Upper lobe of left lung (tissue), 6 donors: ENCODE measurements around the gene CKS2. TPM values are rescaled to one million over a fixed set of nuclear protein-coding genes. Genes with fewer than 3 reads are reported as not detected.
"Not testable (repeated sequence)": the region's sequence is repeated elsewhere in the genome, so short reads cannot be mapped to it uniquely, and the experiment has no call there.

ENCODE experiments used
- ATAC-seq, 2 donors: fragments of 200-7000 bp; cut with Tn5 transposase; one replicate each; pipeline ENCODE4 v1.9.1; 2022; ENCODE audit warnings: mild to moderate bottlenecking in 2 of 2, moderate library complexity in 2 of 2; ENCODE audit not compliant: low FRiP score in 2 of 2
- DNase-seq, 2 donors: peaks; one replicate each; pipeline ENCODE4 v3.0.0-alpha.2; 2019 to 2020
- H3K27ac ChIP-seq, 4 donors: fragments of 200-600 bp; sonication (generic); one replicate each; pipeline ENCODE4 v1.5.1; 2016 to 2019
- H3K27me3 ChIP-seq, 4 donors: fragments of 200-600 bp; sonication (generic); one replicate each; pipeline ENCODE4 v1.5.1; 2017 to 2019
- H3K36me3 ChIP-seq, 4 donors: fragments of 200-600 bp; sonication (generic); one replicate each; pipeline ENCODE4 v1.5.1; 2016 to 2019
- H3K4me1 ChIP-seq, 4 donors: fragments of 200-600 bp; sonication (generic); one replicate each; pipeline ENCODE4 v1.5.1; 2018 to 2019
- H3K4me3 ChIP-seq, 4 donors: fragments of 200-600 bp; sonication (generic); one replicate each; pipeline ENCODE4 v1.5.1; 2017 to 2019; ENCODE audit warnings: mild to moderate bottlenecking in 2 of 4, moderate library complexity in 1 of 4
- H3K9me3 ChIP-seq, 4 donors: fragments of 200-600 bp; sonication (generic); one replicate each; pipeline ENCODE4 v1.5.1; 2018 to 2019
- CTCF ChIP-seq, 6 experiments: fragments of 450-650 bp in 4 of 6; fragments of 200-600 bp in 2 of 6; sonication (generic) in 2 of 6; IDR thresholded peaks; one replicate each; pipeline ENCODE4 v1.5.1; 2016 to 2019; ENCODE audit warnings: antibody characterized with exemption in 6 of 6
- EP300 ChIP-seq, 4 donors: sonication (generic); formaldehyde crosslinking; IDR thresholded peaks; one replicate each; pipeline ENCODE4 v1.5.1; 2017; ENCODE audit warnings: antibody characterized with exemption in 4 of 4, control low read depth in 2 of 4
- POLR2A ChIP-seq, 4 donors: fragments of 450-650 bp; IDR thresholded peaks; one replicate each; pipeline ENCODE4 v1.5.1; 2016 to 2017; ENCODE audit warnings: antibody characterized with exemption in 4 of 4, mild to moderate bottlenecking in 2 of 4
- POLR2AphosphoS5 ChIP-seq, 2 donors: sonication (generic); formaldehyde crosslinking; IDR thresholded peaks; one replicate each; pipeline ENCODE4 v1.5.1; 2017; ENCODE audit warnings: antibody characterized with exemption in 2 of 2
- WGBS, 2 donors: methylation state at CpG; one replicate each; pipeline ENCODE4 v1.1.5; 2017 to 2018; 5-methylcytosine and 5-hydroxymethylcytosine counted together
- total RNA-seq, 6 donors: library from RNA; depleted of rRNA in 4 of 6; stranded (reverse); fragments of >200 nt in 4 of 6; gene quantifications; one replicate each; pipeline versions ENCODE4 v1.1.0 to v1.2.1, GENCODE V29; 2016 to 2021
- donor health status: DM: no; HTN: no; CAD: no; lungs with moderate emphysema.
- donor health status: DM: no; HTN: yes; CAD: no; lungs with severe emphysema.

CKS2 gene
- total RNA-seq, 6 donors from 2014 or later: 13.0 to 107 (median 22.7) TPM

GRCh38 chr9:89342213-89342612 is 31.2 kb downstream of the CKS2 start:
- H3K27me3 ChIP-seq: no peaks in the 10 kb centered on the region
- no peak overlapping the region for H3K27ac ChIP-seq
- peaks cover 18 to 99% (median 68%) of the 10 kb centered on the region in 4 donors for H3K36me3 ChIP-seq
- WGBS, 2 donors: 95 to 96% methylated on average over 6 of the region's 6 CpGs
- DNase-seq (no peak), ATAC-seq (no peak)
- H3K4me3 ChIP-seq: no peak overlapping the region
- no peaks in the 10 kb centered on the region for H3K9me3 ChIP-seq
- TF ChIP-seq POLR2AphosphoS5 (IDR thresholded peaks at IDR 0.05): no peak
- TF ChIP-seq CTCF (IDR thresholded peaks at IDR 0.05): no peak
- no peak for TF ChIP-seq EP300 (IDR thresholded peaks at IDR 0.05)
- TF ChIP-seq POLR2A (IDR thresholded peaks at IDR 0.05): no peak
- H3K4me1 ChIP-seq: no peaks in the 10 kb centered on the region

GRCh38 chr9:89342948-89343347 is 32.0 kb downstream of the CKS2 start:
- H3K4me3 ChIP-seq: no peak overlapping the region
- no peaks in the 10 kb centered on the region for H3K4me1 ChIP-seq
- no peak overlapping the region for H3K27ac ChIP-seq
- TF ChIP-seq POLR2AphosphoS5 (IDR thresholded peaks at IDR 0.05): no peak
- no peak for TF ChIP-seq EP300 (IDR thresholded peaks at IDR 0.05)
- no peak for TF ChIP-seq POLR2A (IDR thresholded peaks at IDR 0.05)
- no peak for TF ChIP-seq CTCF (IDR thresholded peaks at IDR 0.05)
- WGBS, 2 donors: 97 to 100% methylated on average over 1 of the region's 1 CpG
- DNase-seq (no peak), ATAC-seq (no peak)
- H3K36me3 ChIP-seq: peaks cover 22 to 99% (median 70%) of the 10 kb centered on the region in 4 donors
- H3K27me3 ChIP-seq: no peaks in the 10 kb centered on the region
- no peaks in the 10 kb centered on the region for H3K9me3 ChIP-seq

- H3K9me3 ChIP-seq, H3K4me1 ChIP-seq, H3K4me3 ChIP-seq, DNase-seq, H3K27ac ChIP-seq, H3K27me3 ChIP-seq, ATAC-seq: not testable (repeated sequence)
- 92 to 96% methylated on average over 7 of the region's 7 CpGs for WGBS, 2 donors
- peaks cover 31 to 99% (median 72%) of the 10 kb centered on the region in 4 donors for H3K36me3 ChIP-seq
Observed at GRCh38 chr9:89343812-89344211, 32.8 kb downstream of the CKS2 start.

GRCh38 chr9:89345476-89345875 is 34.5 kb downstream of the CKS2 start:
- no peak overlapping the region for H3K27ac ChIP-seq
- ATAC-seq (no peak), DNase-seq (no peak)
- H3K4me3 ChIP-seq: no peak overlapping the region
- no peaks in the 10 kb centered on the region for H3K4me1 ChIP-seq
- no peak for TF ChIP-seq EP300 (IDR thresholded peaks at IDR 0.05)
- no peak for TF ChIP-seq POLR2A (IDR thresholded peaks at IDR 0.05)
- TF ChIP-seq CTCF (IDR thresholded peaks at IDR 0.05): no peak
- no peak for TF ChIP-seq POLR2AphosphoS5 (IDR thresholded peaks at IDR 0.05)
- no peaks in the 10 kb centered on the region for H3K27me3 ChIP-seq
- no peaks in the 10 kb centered on the region for H3K9me3 ChIP-seq
- H3K36me3 ChIP-seq: peaks cover 37 to 99% (median 76%) of the 10 kb centered on the region in 4 donors
- WGBS, 2 donors: 93 to 94% methylated on average over 5 of the region's 5 CpGs

GRCh38 chr9:89346696-89347095 is 35.7 kb downstream of the CKS2 start:
- H3K9me3 ChIP-seq: no peaks in the 10 kb centered on the region
- peaks cover 41 to 100% (median 79%) of the 10 kb centered on the region in 4 donors for H3K36me3 ChIP-seq
- no peaks in the 10 kb centered on the region for H3K27me3 ChIP-seq
- ATAC-seq (no peak), DNase-seq (no peak)
- WGBS, 2 donors: 83 to 84% methylated on average over 9 of the region's 9 CpGs
- no peak overlapping the region for H3K27ac ChIP-seq
- peaks cover 0 to 5% (median 2%) of the 10 kb centered on the region in 4 donors for H3K4me1 ChIP-seq
- no peak overlapping the region for H3K4me3 ChIP-seq
- TF ChIP-seq EP300 (IDR thresholded peaks at IDR 0.05): no peak
- TF ChIP-seq POLR2AphosphoS5 (IDR thresholded peaks at IDR 0.05): no peak

- 84 to 90% methylated on average over 5 of the region's 5 CpGs for WGBS, 2 donors
- peaks cover 38 to 100% (median 75%) of the 10 kb centered on the region in 4 donors for H3K36me3 ChIP-seq
- TF ChIP-seq EP300 (IDR thresholded peaks at IDR 0.05) (no peak), POLR2AphosphoS5 (IDR thresholded peaks at IDR 0.05) (no peak), POLR2A (IDR thresholded peaks at IDR 0.05) (no peak), CTCF (IDR thresholded peaks at IDR 0.05) (no peak)
Observed at GRCh38 chr9:89347651-89348050, 36.7 kb downstream of the CKS2 start.

More at GRCh38 chr9:89347651-89348050, 36.7 kb downstream of the CKS2 start:
- DNase-seq (no peak), ATAC-seq (no peak)
- no peak overlapping the region for H3K27ac ChIP-seq
- no peak overlapping the region for H3K4me3 ChIP-seq
- peaks cover 4 to 14% (median 8%) of the 10 kb centered on the region in 4 donors for H3K4me1 ChIP-seq
- no peaks in the 10 kb centered on the region for H3K9me3 ChIP-seq
- no peaks in the 10 kb centered on the region for H3K27me3 ChIP-seq
